Activated naive CD4-positive, alpha-beta T cell treated with anti-CD3 and anti-CD28 coated beads for 36 hours (primary cell): ENCODE data around the gene MTCL1. TPM values are rescaled to one million over a fixed set of nuclear protein-coding genes. Genes with fewer than 3 reads are reported as not detected.

Source experiments
- CTCF ChIA-PET: fragments of 350-600 bp; sonication (Branson Sonifier 250); formaldehyde crosslinking; loops from one replicate; lab custom pipeline; 2021; ENCODE audit warnings: antibody characterized with exemption; lab: Charles Lee
- DNase-seq: peaks from one replicate; pipeline ENCODE4 v3.0.0-alpha.2; 2020
- H3K27ac Mint-ChIP-seq: one replicate; pipeline ENCODE4 v1.8.0; 2021; ENCODE audit warnings: mild to moderate bottlenecking, mixed read lengths
- H3K27me3 Mint-ChIP-seq: one replicate; pipeline ENCODE4 v1.8.0; 2021; ENCODE audit warnings: low read depth, mixed read lengths
- H3K36me3 Mint-ChIP-seq: one replicate; pipeline ENCODE4 v1.8.0; 2021; ENCODE audit warnings: low read depth, mixed read lengths
- H3K4me1 Mint-ChIP-seq: one replicate; pipeline ENCODE4 v1.8.0; 2021; ENCODE audit warnings: low read depth, mixed read lengths
- H3K4me3 Mint-ChIP-seq: one replicate; pipeline ENCODE4 v1.8.0; 2021; ENCODE audit warnings: mild to moderate bottlenecking, moderate library complexity, mixed read lengths
- H3K9me3 Mint-ChIP-seq: one replicate; pipeline ENCODE4 v1.8.0; 2021; ENCODE audit warnings: mixed read lengths
- intact Hi-C: fragments of 100-400 bp; cut with micrococcal nuclease; formaldehyde crosslinking; loops from one replicate; pipeline ENCODE4 v1.15.1; 2023
- total RNA-seq, 2 experiments: library from RNA; stranded (reverse); gene quantifications; one replicate each; pipeline ENCODE4 v1.2.3, GENCODE V29; 2021

MTCL1 gene
- total RNA-seq, 2 experiments from 2014 or later = 0.15 to 0.31 TPM

GRCh38 chr18:8814206-8814605 is 108.8 kb downstream of the MTCL1 start:
- Mint-ChIP-seq H3K27ac (no peak overlapping the region), H3K27me3 (no peaks in the 10 kb centered on the region), H3K9me3 (no peaks in the 10 kb centered on the region), H3K4me3 (no peak overlapping the region), H3K4me1 (peaks cover 2% of the 10 kb centered on the region), H3K36me3 (no peaks in the 10 kb centered on the region)
- DNase-seq = no peak
- intact Hi-C loops = no loop called here
- CTCF ChIA-PET = interaction anchor here (0.5 kb wide), 1 partner anchor 229 kb away, joined by 3 read pairs; no protein-coding TSS in a partner anchor

- CTCF ChIA-PET = interaction anchor here (1.2 kb wide), 1 partner anchor 28 kb away, joined by 4 read pairs; no protein-coding TSS in a partner anchor
- intact Hi-C loops = no loop called here
- no peak overlapping the region for H3K4me3 Mint-ChIP-seq
- no peak overlapping the region for H3K27ac Mint-ChIP-seq
- no peaks in the 10 kb centered on the region for H3K27me3 Mint-ChIP-seq
- DNase-seq = no peak
- no peaks in the 10 kb centered on the region for H3K4me1 Mint-ChIP-seq
- no peaks in the 10 kb centered on the region for H3K9me3 Mint-ChIP-seq
- H3K36me3 Mint-ChIP-seq = no peaks in the 10 kb centered on the region
Observed at GRCh38 chr18:8816220-8816619, 110.9 kb downstream of the MTCL1 start.

GRCh38 chr18:8816816-8817215 is 111.5 kb downstream of the MTCL1 start:
- intact Hi-C loops = no loop called here
- H3K36me3 Mint-ChIP-seq = no peaks in the 10 kb centered on the region
- H3K27ac Mint-ChIP-seq = no peak overlapping the region
- CTCF ChIA-PET = interaction anchor here (1.2 kb wide), 1 partner anchor 28 kb away, joined by 4 read pairs; no protein-coding TSS in a partner anchor
- no peak for DNase-seq
- H3K4me3 Mint-ChIP-seq = no peak overlapping the region
- H3K27me3 Mint-ChIP-seq = no peaks in the 10 kb centered on the region
- no peaks in the 10 kb centered on the region for H3K9me3 Mint-ChIP-seq
- H3K4me1 Mint-ChIP-seq = no peaks in the 10 kb centered on the region

GRCh38 chr18:8818982-8819381 is 113.6 kb downstream of the MTCL1 start:
- H3K27me3 Mint-ChIP-seq = peaks cover 3% of the 10 kb centered on the region
- no peaks in the 10 kb centered on the region for H3K4me1 Mint-ChIP-seq
- H3K36me3 Mint-ChIP-seq = no peaks in the 10 kb centered on the region
- no peak overlapping the region for H3K27ac Mint-ChIP-seq
- H3K4me3 Mint-ChIP-seq = no peak overlapping the region
- CTCF ChIA-PET = no interaction called here
- no peaks in the 10 kb centered on the region for H3K9me3 Mint-ChIP-seq
- no peak for DNase-seq
- intact Hi-C loops = no loop called here

GRCh38 chr18:8820396-8821082 is 115.2 kb downstream of the MTCL1 start:
- Mint-ChIP-seq H3K9me3 (no peaks in the 10 kb centered on the region), H3K36me3 (no peaks in the 10 kb centered on the region), H3K27me3 (peaks cover 3% of the 10 kb centered on the region), H3K4me1 (no peaks in the 10 kb centered on the region), H3K4me3 (no peak overlapping the region), H3K27ac (no peak overlapping the region)
- intact Hi-C loops = no loop called here
- DNase-seq = no peak
- CTCF ChIA-PET = no interaction called here

GRCh38 chr18:8821083-8821465 is 115.7 kb downstream of the MTCL1 start:
- intact Hi-C loops = no loop called here
- CTCF ChIA-PET = no interaction called here

GRCh38 chr18:8821531-8821930 is 116.2 kb downstream of the MTCL1 start:
- Mint-ChIP-seq H3K4me1 (no peaks in the 10 kb centered on the region), H3K4me3 (no peak overlapping the region), H3K9me3 (no peaks in the 10 kb centered on the region), H3K36me3 (no peaks in the 10 kb centered on the region), H3K27me3 (peaks cover 3% of the 10 kb centered on the region), H3K27ac (no peak overlapping the region)
- CTCF ChIA-PET = no interaction called here
- no peak for DNase-seq
- intact Hi-C loops = no loop called here

More at GRCh38 chr18:8821083-8821465, 115.7 kb downstream of the MTCL1 start:
- Mint-ChIP-seq H3K27me3 (peaks cover 3% of the 10 kb centered on the region), H3K27ac (no peak overlapping the region), H3K9me3 (no peaks in the 10 kb centered on the region), H3K4me1 (no peaks in the 10 kb centered on the region), H3K36me3 (no peaks in the 10 kb centered on the region), H3K4me3 (no peak overlapping the region)
- no peak for DNase-seq

GRCh38 chr18:8822643-8823042 is 117.3 kb downstream of the MTCL1 start:
- Mint-ChIP-seq H3K27me3 (peaks cover 3% of the 10 kb centered on the region), H3K4me3 (no peak overlapping the region), H3K27ac (no peak overlapping the region), H3K36me3 (no peaks in the 10 kb centered on the region), H3K4me1 (no peaks in the 10 kb centered on the region), H3K9me3 (no peaks in the 10 kb centered on the region)
- intact Hi-C loops = no loop called here
- CTCF ChIA-PET = no interaction called here
- DNase-seq = no peak

GRCh38 chr18:8823530-8823929 is 118.2 kb downstream of the MTCL1 start:
- H3K9me3 Mint-ChIP-seq = no peaks in the 10 kb centered on the region
- intact Hi-C loops = no loop called here
- CTCF ChIA-PET = no interaction called here
- no peak overlapping the region for H3K27ac Mint-ChIP-seq
- H3K27me3 Mint-ChIP-seq = peaks cover 3% of the 10 kb centered on the region
- no peaks in the 10 kb centered on the region for H3K4me1 Mint-ChIP-seq
- no peak for DNase-seq
- H3K36me3 Mint-ChIP-seq = no peaks in the 10 kb centered on the region
- no peak overlapping the region for H3K4me3 Mint-ChIP-seq

GRCh38 chr18:8824846-8825245 is 119.5 kb downstream of the MTCL1 start:
- H3K36me3 Mint-ChIP-seq = no peaks in the 10 kb centered on the region
- DNase-seq = no peak
- H3K27ac Mint-ChIP-seq = no peak overlapping the region
- CTCF ChIA-PET = no interaction called here
- peaks cover 3% of the 10 kb centered on the region for H3K27me3 Mint-ChIP-seq
- no peaks in the 10 kb centered on the region for H3K4me1 Mint-ChIP-seq
- H3K9me3 Mint-ChIP-seq = no peaks in the 10 kb centered on the region
- intact Hi-C loops = no loop called here
- H3K4me3 Mint-ChIP-seq = no peak overlapping the region

- intact Hi-C loops = no loop called here
- CTCF ChIA-PET = interaction anchor here (0.6 to 0.7 kb wide), 2 partner anchors 20 to 595 kb away, joined by 3 read pairs; no protein-coding TSS in a partner anchor
- DNase-seq = no peak
- Mint-ChIP-seq H3K4me3 (no peak overlapping the region), H3K27me3 (peaks cover 3% of the 10 kb centered on the region), H3K9me3 (no peaks in the 10 kb centered on the region), H3K36me3 (no peaks in the 10 kb centered on the region), H3K4me1 (no peaks in the 10 kb centered on the region), H3K27ac (no peak overlapping the region)
Observed at GRCh38 chr18:8825273-8825672, 119.9 kb downstream of the MTCL1 start.

- DNase-seq = no peak
- Mint-ChIP-seq H3K4me3 (no peak overlapping the region), H3K9me3 (no peaks in the 10 kb centered on the region), H3K27ac (no peak overlapping the region), H3K27me3 (peaks cover 3% of the 10 kb centered on the region), H3K36me3 (no peaks in the 10 kb centered on the region), H3K4me1 (no peaks in the 10 kb centered on the region)
- intact Hi-C loops = no loop called here
- CTCF ChIA-PET = interaction anchor here (0.6 to 0.7 kb wide), 2 partner anchors 20 to 595 kb away, joined by 3 read pairs; no protein-coding TSS in a partner anchor
Observed at GRCh38 chr18:8825729-8826375, 120.5 kb downstream of the MTCL1 start.

GRCh38 chr18:8826514-8826913 is 121.2 kb downstream of the MTCL1 start:
- no peak for DNase-seq
- intact Hi-C loops = no loop called here
- Mint-ChIP-seq H3K36me3 (no peaks in the 10 kb centered on the region), H3K9me3 (no peaks in the 10 kb centered on the region), H3K27ac (no peak overlapping the region), H3K4me1 (no peaks in the 10 kb centered on the region), H3K27me3 (peaks cover 3% of the 10 kb centered on the region), H3K4me3 (no peak overlapping the region)
- CTCF ChIA-PET = no interaction called here
